HG02571 (cell line): Measurements from ENCODE around the gene TCP10L.
"Not testable (repeated sequence)": the region's sequence is repeated elsewhere in the genome, so short reads cannot be mapped to it uniquely, and the experiment has no call there.

Experiments used
- ATAC-seq: cut with Tn5 transposase; IDR thresholded peaks from one replicate; pipeline ENCODE4 v1.9.1; 2021; ENCODE audit warnings: mild to moderate bottlenecking, moderate library complexity; ENCODE audit not compliant: unreplicated experiment

TCP10L gene

GRCh38 chr21:32585042-32585710 lies at the start of gene TCP10L:
TSS of gene TCP10L (minus strand) at chr21:32585523. CDS start at chr21:32584304, 1,219 bp downstream.
- ATAC-seq: no peak

- ATAC-seq: no peak
These were observed 41.4 kb upstream of the TCP10L start for GRCh38 chr21:32626621-32627196.

- ATAC-seq: not testable (repeated sequence)
These were observed 32.9 kb upstream of the TCP10L start for GRCh38 chr21:32618218-32618617.

- ATAC-seq: no peak
These were observed 28.2 kb upstream of the TCP10L start for GRCh38 chr21:32613436-32614043.

- ATAC-seq: no peak
These were observed 27.6 kb upstream of the TCP10L start for GRCh38 chr21:32612999-32613337.

- ATAC-seq: peak; percentile 92
These were observed 27.0 kb upstream of the TCP10L start, which contains the start of gene CFAP298 for GRCh38 chr21:32612075-32612998. TSS of gene CFAP298 (minus strand) at chr21:32612377. CDS start at chr21:32612243, 134 bp downstream.

GRCh38 chr21:32611471-32611997 lies 26.2 kb upstream of the TCP10L start:
- peak; percentile 10 for ATAC-seq

GRCh38 chr21:32610940-32611339 lies 25.6 kb upstream of the TCP10L start:
- not testable (repeated sequence) for ATAC-seq

GRCh38 chr21:32608851-32609250 lies 23.5 kb upstream of the TCP10L start:
- ATAC-seq: no peak

- ATAC-seq: no peak
These were observed 20.1 kb upstream of the TCP10L start for GRCh38 chr21:32605469-32605868.

GRCh38 chr21:32604464-32604863 lies 19.1 kb upstream of the TCP10L start:
- ATAC-seq: no peak

GRCh38 chr21:32603131-32603530 lies 17.8 kb upstream of the TCP10L start:
- no peak for ATAC-seq

- no peak for ATAC-seq
These were observed 16.8 kb upstream of the TCP10L start for GRCh38 chr21:32602099-32602498.

- ATAC-seq: no peak
These were observed 14.2 kb upstream of the TCP10L start for GRCh38 chr21:32599526-32599925.

GRCh38 chr21:32599091-32599490 lies 13.8 kb upstream of the TCP10L start:
- ATAC-seq: no peak

- ATAC-seq: no peak
These were observed 11.9 kb upstream of the TCP10L start for GRCh38 chr21:32597205-32597604.

- no peak for ATAC-seq
These were observed 10.1 kb upstream of the TCP10L start for GRCh38 chr21:32595431-32595830.

- ATAC-seq: no peak
These were observed 8.4 kb upstream of the TCP10L start for GRCh38 chr21:32593690-32594089.

GRCh38 chr21:32592929-32593502 lies 7.7 kb upstream of the TCP10L start:
- ATAC-seq: no peak

- ATAC-seq: no peak
These were observed 4.8 kb upstream of the TCP10L start for GRCh38 chr21:32590130-32590529.

- no peak for ATAC-seq
These were observed 2.3 kb upstream of the TCP10L start for GRCh38 chr21:32587651-32588050.
